Panc1 (cell line): ENCODE measurements around the gene OSBPL8. TPM values are rescaled to one million over a fixed set of nuclear protein-coding genes. Genes with fewer than 3 reads are reported as not detected.

ENCODE experiments used
- ATAC-seq: fragments of 200-7000 bp; cut with Tn5 transposase; 2 replicates; pipeline ENCODE4 v1.9.1; 2020; ENCODE audit warnings: mild to moderate bottlenecking, moderate library complexity
- BruUV-seq: library from RNA; stranded (reverse); fragments of 400-500 nt; replicated peaks from 2 replicates; lab custom pipeline; 2021; lab: Mats Ljungman, UMichigan
- CTCF ChIA-PET: fragments of 300-600 bp; sonication (Branson Sonifier 250); formaldehyde crosslinking; loops from one replicate; lab custom pipeline; 2022; ENCODE audit warnings: antibody characterized with exemption; lab: Charles Lee
- POLR2A ChIA-PET: fragments of 300-600 bp; sonication (Branson Sonifier 250); formaldehyde crosslinking; loops from one replicate; lab custom pipeline; 2022; ENCODE audit warnings: antibody characterized with exemption; lab: Charles Lee
- DNase-seq: peaks from one replicate; pipeline ENCODE4 v3.0.0-alpha.2; 2010; ENCODE audit warnings: low read depth, low spot score
- H3K27ac ChIP-seq: 2 replicates; pipeline ENCODE4 v1.5.1; 2011; ENCODE audit warnings: mild to moderate bottlenecking, low read length, inconsistent platforms
- H3K27me3 ChIP-seq: fragments of 200-500 bp; sonication (Bioruptor generic); 2 replicates; pipeline ENCODE4 v1.6.0; 2014; ENCODE audit warnings: low read length, inconsistent platforms; ENCODE audit not compliant: control insufficient read depth, insufficient read depth
- H3K36me3 ChIP-seq: fragments of 200-500 bp; sonication (Bioruptor generic); 2 replicates; pipeline ENCODE4 v1.5.1; 2014; ENCODE audit warnings: inconsistent platforms, mild to moderate bottlenecking, low read length, moderate library complexity; ENCODE audit not compliant: control insufficient read depth, insufficient read depth
- H3K4me1 ChIP-seq: 2 replicates; pipeline ENCODE4 v1.5.1; 2011; ENCODE audit warnings: inconsistent platforms, mild to moderate bottlenecking, low read length, moderate library complexity; ENCODE audit not compliant: control insufficient read depth, insufficient read depth
- H3K4me3 ChIP-seq, 2 experiments: 2 replicates each; pipeline ENCODE4 v1.5.1; 2011 to 2012; ENCODE audit warnings: low read depth in 2 of 2, low read length in 2 of 2, mild to moderate bottlenecking in 2 of 2, inconsistent platforms in 1 of 2, moderate library complexity in 1 of 2
- H3K9me3 ChIP-seq: fragments of 200-500 bp; sonication (Bioruptor generic); 2 replicates; pipeline ENCODE4 v1.5.1; 2014; ENCODE audit warnings: low read depth, mild to moderate bottlenecking, inconsistent platforms, low read length, moderate library complexity; ENCODE audit not compliant: control insufficient read depth, insufficient read depth
- CTCF ChIP-seq: fragments of 450-650 bp; IDR thresholded peaks from 2 replicates; pipeline ENCODE4 v1.5.1; 2017; ENCODE audit warnings: mild to moderate bottlenecking
- in situ Hi-C: cut with HindIII; loops from 2 replicates; pipeline ENCODE4 v1.10.0; 2016; ENCODE audit warnings: low sequenced_read_pairs, low pct_unique_long_range_greater_than_20kb
- intact Hi-C: fragments of 100-400 bp; cut with micrococcal nuclease; formaldehyde crosslinking; loops from one replicate; pipeline ENCODE4 v1.10.0; 2022; ENCODE audit not compliant: unreplicated experiment
- total RNA-seq: library from RNA; stranded (reverse); gene quantifications from one replicate; pipeline ENCODE4 v1.2.1, GENCODE V29; 2021; ENCODE audit not compliant: unreplicated experiment

The OSBPL8 gene
- total RNA-seq, 1 experiment from 2014 or later = 76.9 TPM

- no peaks in the 10 kb centered on the region for H3K36me3 ChIP-seq
- POLR2A ChIA-PET = interaction anchor here (0.6 kb wide), 1 partner anchor 10 kb away, joined by 5 read pairs; no protein-coding TSS in a partner anchor
- ATAC-seq = no peak
- H3K9me3 ChIP-seq = no peaks in the 10 kb centered on the region
- H3K27me3 ChIP-seq = no peaks in the 10 kb centered on the region
- CTCF ChIA-PET = no interaction called here
- TF ChIP-seq CTCF = no peak
- no peak overlapping the region for H3K27ac ChIP-seq
- in situ Hi-C loops (no loop called here), intact Hi-C loops (no loop called here)
- no peaks in the 10 kb centered on the region for H3K4me1 ChIP-seq
- BruUV-seq = no TSS peak
- DNase-seq = no peak
- H3K4me3 ChIP-seq = no peak overlapping the region
Observed at GRCh38 chr12:76303365-76303764, 256.2 kb downstream of the OSBPL8 start.

Other genes with a start within 250 kb of the OSBPL8 start
- 7.8 TPM for gene BBS10, start 211.4 kb downstream of the OSBPL8 start, total RNA-seq
- gene ZDHHC17, start 204.3 kb upstream of the OSBPL8 start, total RNA-seq = 26.3 TPM